Adrenal gland (tissue), 12 donors: ENCODE measurements around the gene TMEM134. TPM values are rescaled to one million over a fixed set of nuclear protein-coding genes. Genes with fewer than 3 reads are reported as not detected.

ENCODE experiments used
- DNase-seq, 7 donors: peaks; one replicate each; pipeline ENCODE4 v3.0.0-alpha.2; 2019 to 2020
- H3K27ac ChIP-seq, 5 donors: fragments of 200-600 bp; sonication (generic) in 4 of 5; 1 replicate in 3 of 5; 2 replicates in 2 of 5; pipeline versions ENCODE4 v1.5.1 to v1.8.0; 2016 to 2020; ENCODE audit warnings: mild to moderate bottlenecking in 1 of 5
- H3K27me3 ChIP-seq: fragments of 200-600 bp; 2 replicates; pipeline ENCODE4 v1.8.0; 2021
- H3K36me3 ChIP-seq, 2 donors: fragments of 200-600 bp; replicated peaks in 1 of 2; 1 replicate in 1 of 2; 2 replicates in 1 of 2; pipeline versions ENCODE4 v1.5.1 to v1.8.0; 2018 to 2022
- H3K4me1 ChIP-seq, 2 donors: fragments of 200-600 bp; replicated peaks in 1 of 2; 1 replicate in 1 of 2; 2 replicates in 1 of 2; pipeline versions ENCODE4 v1.5.1 to v1.8.0; 2018 to 2021
- H3K4me3 ChIP-seq, 4 donors: fragments of 200-600 bp; sonication (generic) in 3 of 4; one replicate each; pipeline ENCODE4 v1.5.1; 2016 to 2018
- H3K9me3 ChIP-seq, 3 donors: fragments of 200-600 bp; sonication (generic) in 1 of 3; replicated peaks in 1 of 3; 1 replicate in 2 of 3; 2 replicates in 1 of 3; pipeline versions ENCODE4 v1.5.1 to v1.8.0; 2016 to 2021
- CTCF ChIP-seq, 6 experiments: fragments of 450-650 bp in 4 of 6; fragments of 200-600 bp in 2 of 6; sonication (generic) in 1 of 6; IDR thresholded peaks; 1 replicate in 5 of 6; 2 replicates in 1 of 6; pipeline versions ENCODE4 v1.5.1 to v1.8.0; 2016 to 2021; ENCODE audit warnings: antibody characterized with exemption in 6 of 6, mild to moderate bottlenecking in 2 of 6, moderate library complexity in 1 of 6
- POLR2A ChIP-seq, 2 donors: fragments of 450-650 bp; IDR thresholded peaks; one replicate each; pipeline ENCODE4 v1.6.1; 2017; ENCODE audit warnings: antibody characterized with exemption in 2 of 2, mild to moderate bottlenecking in 2 of 2, moderate library complexity in 1 of 2
- WGBS, 4 donors: extraction: QIAGEN DNeasy Blood & Tissue Kit in 2 of 4; methylation state at CpG; one replicate each; pipeline versions ENCODE4 v1.1.5 to v1.1.7; 2013 to 2017; 5-methylcytosine and 5-hydroxymethylcytosine counted together
- intact Hi-C, 2 donors: fragments of 100-400 bp; cut with DNase I; formaldehyde crosslinking; loops; one replicate each; pipeline versions ENCODE4 v1.14.1 to v1.15.0; 2022 to 2023
- polyA plus RNA-seq, 3 donors: library from polyadenylated mRNA; stranded (reverse); fragments of 200-250 nt in 2 of 3; fragments of 350-450 nt in 1 of 3; fragmentation: Illumina TruSeq in 1 of 3; extraction: RNeasy Lipid Tissue Mini Kit (QIAGEN cat#74804) in 1 of 3; gene quantifications; one replicate each; pipeline ENCODE4 v1.2.3, GENCODE V29; 2013 to 2014
- total RNA-seq, 9 donors: library from RNA; depleted of rRNA in 4 of 9; stranded (reverse); fragments of >200 nt in 4 of 9; fragments of 120-200 nt in 1 of 9; fragmentation: NEBNext Ultra II Directional in 1 of 9; extraction: Animal tissue kit (Norgen Biotek cat#: 25700) in 1 of 9; gene quantifications; one replicate each; pipeline versions ENCODE4 v1.1.0 to v1.2.4, GENCODE V29; 2013 to 2023
- donor health status: healthy with polysubstance abuse.
- donor health status: Bipolar disorder and iron deficiency.
- donor health status: DM: yes; HTN: yes; CAD: no.
- donor health status: DM: no; HTN: no; CAD: no.
- donor health status: DM: no; HTN: no; CAD: no.
- donor health status: DM: yes; HTN: yes; CAD: no.

Gene TMEM134
- total and polyA plus RNA-seq, 12 donors = 15.5 to 257 (median 98.0) TPM

DNA sequence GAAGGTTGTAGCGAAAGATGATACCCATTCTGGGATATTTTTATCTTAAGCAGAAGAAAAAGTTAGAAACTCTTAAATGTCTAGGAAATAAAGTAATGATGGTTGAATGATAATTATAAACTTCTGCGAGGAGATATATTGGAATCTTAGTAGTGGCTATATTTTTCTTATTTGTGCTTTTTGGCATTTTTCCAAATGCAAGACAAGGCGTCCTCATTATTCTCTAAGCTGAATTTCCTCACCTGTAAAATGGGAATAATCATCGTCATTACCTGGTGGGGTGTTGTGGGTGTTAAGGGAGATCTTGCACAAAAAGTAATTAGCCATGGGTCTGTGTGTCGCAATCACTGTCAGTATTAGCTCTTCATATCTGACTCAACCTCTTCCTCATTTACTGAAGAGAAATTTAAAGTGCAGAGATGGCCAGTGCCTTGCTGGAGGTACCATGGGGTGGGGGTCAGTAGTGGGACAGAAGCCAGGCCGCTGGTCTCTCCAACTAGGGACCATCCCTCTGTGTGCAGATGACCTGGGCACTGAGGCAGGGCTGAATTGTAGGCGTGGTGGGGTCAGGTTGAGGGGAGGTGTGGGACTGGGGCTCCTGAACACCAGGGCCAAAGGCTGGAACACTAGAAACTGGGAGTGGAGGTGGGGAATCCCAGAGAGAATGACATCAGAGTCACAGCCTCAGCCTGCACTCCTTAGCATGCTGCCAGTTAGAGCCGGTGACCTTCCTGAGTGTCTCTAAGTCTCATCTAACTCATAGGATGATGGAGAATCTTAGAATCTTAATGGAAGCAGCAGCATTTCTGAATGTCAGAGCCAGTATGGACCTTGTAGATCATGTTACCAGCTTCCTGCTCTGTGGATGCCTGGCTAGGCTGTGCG, 32.0 kb upstream of the TMEM134 start:
- DNase-seq = no peak
- Histone ChIP-seq H3K9me3 (no peaks in the 10 kb centered on the region), H3K27me3 (no peaks in the 10 kb centered on the region), H3K4me3 (no peak overlapping the region), H3K27ac (no peak overlapping the region), H3K36me3 (peaks cover 0 to 13% of the 10 kb centered on the region in 2 donors), H3K4me1 (peaks cover 15 to 23% of the 10 kb centered on the region in 2 donors)
- intact Hi-C loops = loop anchor here in 1 of 2 donors (5.0 kb wide), 1 partner anchor 104 kb away; no protein-coding TSS in a partner anchor
- no peak for TF ChIP-seq CTCF (IDR thresholded peaks at IDR 0.05)
- TF ChIP-seq POLR2A (IDR thresholded peaks at IDR 0.05) = no peak
- WGBS, 4 donors = 91 to 94% (median 92%) methylated on average over 8 to 9 of the region's 9 CpGs

- no peak for DNase-seq
- WGBS, 4 donors = 86 to 92% (median 90%) methylated on average over 1 of the region's 1 CpG
- intact Hi-C loops = loop anchor here in 1 of 2 donors (5.0 kb wide), 1 partner anchor 103 kb away; no protein-coding TSS in a partner anchor
- Histone ChIP-seq H3K4me3 (no peak overlapping the region), H3K9me3 (no peaks in the 10 kb centered on the region), H3K4me1 (peaks cover 9 to 17% of the 10 kb centered on the region in 2 donors), H3K36me3 (peaks cover 0 to 17% of the 10 kb centered on the region in 2 donors), H3K27me3 (no peaks in the 10 kb centered on the region), H3K27ac (no peak overlapping the region)
- TF ChIP-seq POLR2A (IDR thresholded peaks at IDR 0.05) = no peak
- TF ChIP-seq CTCF (IDR thresholded peaks at IDR 0.05) = no peak
These were observed 31.4 kb upstream of the TMEM134 start for GRCh38 chr11:67500484-67500821.

DNA sequence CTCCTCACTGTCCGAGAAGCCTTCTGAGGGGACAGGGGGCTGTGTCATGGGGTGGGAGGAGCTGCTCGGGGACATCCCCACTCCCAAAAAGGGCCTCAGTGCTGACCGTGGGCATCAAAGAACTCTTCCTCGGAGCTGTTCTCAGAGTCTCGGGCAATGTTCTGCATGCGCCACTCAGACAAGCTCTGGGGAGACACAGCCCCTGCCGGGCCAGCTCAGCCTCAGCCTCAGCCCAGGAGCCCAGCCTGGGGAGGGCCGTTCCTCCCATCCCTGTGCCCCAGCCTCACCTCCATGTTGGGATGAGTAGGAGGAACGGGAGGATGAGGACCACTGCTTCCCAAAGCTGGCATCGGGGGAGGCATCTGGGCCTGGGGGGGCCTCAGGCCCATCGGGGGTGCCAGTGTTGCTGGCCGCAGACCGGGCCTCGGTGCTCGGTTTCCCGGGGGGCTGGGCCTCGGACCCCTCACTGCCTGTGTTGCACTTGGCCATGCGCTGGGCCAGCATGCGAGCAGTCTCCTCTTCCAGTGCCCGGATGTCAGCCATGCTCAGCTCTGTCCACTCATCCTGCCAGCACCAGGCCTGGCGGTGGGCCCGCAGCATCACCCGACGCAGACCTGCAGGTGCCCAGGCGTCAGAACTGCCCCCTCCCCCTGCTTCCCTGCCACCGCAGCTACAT, 30.9 kb upstream of the TMEM134 start:
- TF ChIP-seq CTCF (IDR thresholded peaks at IDR 0.05) (no peak), POLR2A (IDR thresholded peaks at IDR 0.05) (no peak)
- Histone ChIP-seq H3K27ac (no peak overlapping the region), H3K36me3 (peaks cover 0 to 22% of the 10 kb centered on the region in 2 donors), H3K4me3 (no peak overlapping the region), H3K27me3 (no peaks in the 10 kb centered on the region), H3K9me3 (no peaks in the 10 kb centered on the region), H3K4me1 (peaks cover 6 to 12% of the 10 kb centered on the region in 2 donors)
- intact Hi-C loops = loop anchor here in 1 of 2 donors (5.0 kb wide), 1 partner anchor 103 kb away; no protein-coding TSS in a partner anchor
- no peak for DNase-seq
- 91 to 96% (median 95%) methylated on average over 6 to 26 of the region's 26 CpGs for WGBS, 4 donors

GRCh38 chr11:67498544-67498972, 29.5 kb upstream of the TMEM134 start:
- H3K4me3 ChIP-seq = no peak overlapping the region
- TF ChIP-seq POLR2A (IDR thresholded peaks at IDR 0.05) = no peak
- TF ChIP-seq CTCF (IDR thresholded peaks at IDR 0.05) = no peak
- WGBS, 4 donors = 81 to 93% (median 88%) methylated on average over 19 to 21 of the region's 21 CpGs
- DNase-seq = peak in 2 of 7 donors; percentile 44 to 60
- intact Hi-C loops = no loop called here
- H3K4me1 ChIP-seq = peaks cover under 1 to 5% of the 10 kb centered on the region in 2 donors
- peak overlapping the region in 1 of 5 donors; percentile 29 for H3K27ac ChIP-seq
- H3K9me3 ChIP-seq = no peaks in the 10 kb centered on the region
- peaks cover 0 to 28% of the 10 kb centered on the region in 2 donors for H3K36me3 ChIP-seq
- H3K27me3 ChIP-seq = no peaks in the 10 kb centered on the region
